ENCODE data around the gene MYH11. TPM values are rescaled to one million over a fixed set of nuclear protein-coding genes. Genes with fewer than 3 reads are reported as not detected.

The MYH11 gene
- total and polyA plus RNA-seq, 2 experiments from 2014 or later, result 1.6 to 5.9 TPM

DNA sequence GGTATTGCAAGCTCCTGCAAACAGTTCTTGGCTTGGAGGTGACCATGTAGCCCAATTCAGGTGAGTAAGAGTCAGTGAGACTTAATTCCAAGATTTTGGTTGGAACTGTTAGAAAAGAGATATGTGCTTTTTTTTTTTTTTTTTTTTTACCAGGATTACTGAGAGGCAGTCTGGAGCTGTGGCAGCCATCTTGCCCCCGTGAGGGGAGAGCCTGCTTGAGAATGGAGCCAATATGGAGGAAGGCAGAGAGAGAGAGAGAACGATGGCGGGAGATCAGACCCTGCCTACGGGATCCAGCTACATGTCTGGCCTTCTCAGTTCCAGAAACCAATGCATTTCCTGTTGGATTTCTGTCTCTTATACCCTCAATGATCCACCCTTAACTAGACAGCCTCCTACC lies 97.8 kb downstream of the MYH11 start:
- H2AFZ ChIP-seq, result no peak overlapping the region
- ATAC-seq, result no peak
- peaks cover 3% of the 10 kb centered on the region; the same call in 1 of the 2 replicates for H3K4me1 ChIP-seq (ENCODE audit: insufficient read depth)
- Mint-ChIP-seq H3K4me1 (peaks cover 9% of the 10 kb centered on the region), H3K27ac (no peak overlapping the region), H3K36me3 (ENCODE audit: low read depth) (no peaks in the 10 kb centered on the region), H3K4me3 (no peak overlapping the region), H3K27me3 (ENCODE audit: insufficient read depth, low read depth, poor library complexity) (peaks cover 2% of the 10 kb centered on the region), H3K9me3 (no peaks in the 10 kb centered on the region; the same call in 2 of the 3 replicates)
- no peak for DNase-seq (ENCODE audit: low spot score)
- H3F3A ChIP-seq (replicated peaks; ENCODE audit: low read depth), result no peaks in the 10 kb centered on the region
- TF ChIP-seq JUNB (IDR thresholded peaks at IDR 0.05; ENCODE audit: unreplicated experiment), result no peak
- no peak for TF ChIP-seq ZNF331 (CRISPR knock-in tag; IDR thresholded peaks at IDR 0.05; ENCODE audit: low read depth)
- TF ChIP-seq, protein P1, sequence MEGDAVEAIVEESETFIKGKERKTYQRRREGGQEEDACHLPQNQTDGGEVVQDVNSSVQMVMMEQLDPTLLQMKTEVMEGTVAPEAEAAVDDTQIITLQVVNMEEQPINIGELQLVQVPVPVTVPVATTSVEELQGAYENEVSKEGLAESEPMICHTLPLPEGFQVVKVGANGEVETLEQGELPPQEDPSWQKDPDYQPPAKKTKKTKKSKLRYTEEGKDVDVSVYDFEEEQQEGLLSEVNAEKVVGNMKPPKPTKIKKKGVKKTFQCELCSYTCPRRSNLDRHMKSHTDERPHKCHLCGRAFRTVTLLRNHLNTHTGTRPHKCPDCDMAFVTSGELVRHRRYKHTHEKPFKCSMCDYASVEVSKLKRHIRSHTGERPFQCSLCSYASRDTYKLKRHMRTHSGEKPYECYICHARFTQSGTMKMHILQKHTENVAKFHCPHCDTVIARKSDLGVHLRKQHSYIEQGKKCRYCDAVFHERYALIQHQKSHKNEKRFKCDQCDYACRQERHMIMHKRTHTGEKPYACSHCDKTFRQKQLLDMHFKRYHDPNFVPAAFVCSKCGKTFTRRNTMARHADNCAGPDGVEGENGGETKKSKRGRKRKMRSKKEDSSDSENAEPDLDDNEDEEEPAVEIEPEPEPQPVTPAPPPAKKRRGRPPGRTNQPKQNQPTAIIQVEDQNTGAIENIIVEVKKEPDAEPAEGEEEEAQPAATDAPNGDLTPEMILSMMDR (conservative IDR thresholded peaks at IDR 0.05; ENCODE audit: low read depth in 2 of 2), result no peak
- no peak for TF ChIP-seq CREB1 (CRISPR knock-in tag; IDR thresholded peaks at IDR 0.05; ENCODE audit: low read depth)
- TF ChIP-seq, protein P2, sequence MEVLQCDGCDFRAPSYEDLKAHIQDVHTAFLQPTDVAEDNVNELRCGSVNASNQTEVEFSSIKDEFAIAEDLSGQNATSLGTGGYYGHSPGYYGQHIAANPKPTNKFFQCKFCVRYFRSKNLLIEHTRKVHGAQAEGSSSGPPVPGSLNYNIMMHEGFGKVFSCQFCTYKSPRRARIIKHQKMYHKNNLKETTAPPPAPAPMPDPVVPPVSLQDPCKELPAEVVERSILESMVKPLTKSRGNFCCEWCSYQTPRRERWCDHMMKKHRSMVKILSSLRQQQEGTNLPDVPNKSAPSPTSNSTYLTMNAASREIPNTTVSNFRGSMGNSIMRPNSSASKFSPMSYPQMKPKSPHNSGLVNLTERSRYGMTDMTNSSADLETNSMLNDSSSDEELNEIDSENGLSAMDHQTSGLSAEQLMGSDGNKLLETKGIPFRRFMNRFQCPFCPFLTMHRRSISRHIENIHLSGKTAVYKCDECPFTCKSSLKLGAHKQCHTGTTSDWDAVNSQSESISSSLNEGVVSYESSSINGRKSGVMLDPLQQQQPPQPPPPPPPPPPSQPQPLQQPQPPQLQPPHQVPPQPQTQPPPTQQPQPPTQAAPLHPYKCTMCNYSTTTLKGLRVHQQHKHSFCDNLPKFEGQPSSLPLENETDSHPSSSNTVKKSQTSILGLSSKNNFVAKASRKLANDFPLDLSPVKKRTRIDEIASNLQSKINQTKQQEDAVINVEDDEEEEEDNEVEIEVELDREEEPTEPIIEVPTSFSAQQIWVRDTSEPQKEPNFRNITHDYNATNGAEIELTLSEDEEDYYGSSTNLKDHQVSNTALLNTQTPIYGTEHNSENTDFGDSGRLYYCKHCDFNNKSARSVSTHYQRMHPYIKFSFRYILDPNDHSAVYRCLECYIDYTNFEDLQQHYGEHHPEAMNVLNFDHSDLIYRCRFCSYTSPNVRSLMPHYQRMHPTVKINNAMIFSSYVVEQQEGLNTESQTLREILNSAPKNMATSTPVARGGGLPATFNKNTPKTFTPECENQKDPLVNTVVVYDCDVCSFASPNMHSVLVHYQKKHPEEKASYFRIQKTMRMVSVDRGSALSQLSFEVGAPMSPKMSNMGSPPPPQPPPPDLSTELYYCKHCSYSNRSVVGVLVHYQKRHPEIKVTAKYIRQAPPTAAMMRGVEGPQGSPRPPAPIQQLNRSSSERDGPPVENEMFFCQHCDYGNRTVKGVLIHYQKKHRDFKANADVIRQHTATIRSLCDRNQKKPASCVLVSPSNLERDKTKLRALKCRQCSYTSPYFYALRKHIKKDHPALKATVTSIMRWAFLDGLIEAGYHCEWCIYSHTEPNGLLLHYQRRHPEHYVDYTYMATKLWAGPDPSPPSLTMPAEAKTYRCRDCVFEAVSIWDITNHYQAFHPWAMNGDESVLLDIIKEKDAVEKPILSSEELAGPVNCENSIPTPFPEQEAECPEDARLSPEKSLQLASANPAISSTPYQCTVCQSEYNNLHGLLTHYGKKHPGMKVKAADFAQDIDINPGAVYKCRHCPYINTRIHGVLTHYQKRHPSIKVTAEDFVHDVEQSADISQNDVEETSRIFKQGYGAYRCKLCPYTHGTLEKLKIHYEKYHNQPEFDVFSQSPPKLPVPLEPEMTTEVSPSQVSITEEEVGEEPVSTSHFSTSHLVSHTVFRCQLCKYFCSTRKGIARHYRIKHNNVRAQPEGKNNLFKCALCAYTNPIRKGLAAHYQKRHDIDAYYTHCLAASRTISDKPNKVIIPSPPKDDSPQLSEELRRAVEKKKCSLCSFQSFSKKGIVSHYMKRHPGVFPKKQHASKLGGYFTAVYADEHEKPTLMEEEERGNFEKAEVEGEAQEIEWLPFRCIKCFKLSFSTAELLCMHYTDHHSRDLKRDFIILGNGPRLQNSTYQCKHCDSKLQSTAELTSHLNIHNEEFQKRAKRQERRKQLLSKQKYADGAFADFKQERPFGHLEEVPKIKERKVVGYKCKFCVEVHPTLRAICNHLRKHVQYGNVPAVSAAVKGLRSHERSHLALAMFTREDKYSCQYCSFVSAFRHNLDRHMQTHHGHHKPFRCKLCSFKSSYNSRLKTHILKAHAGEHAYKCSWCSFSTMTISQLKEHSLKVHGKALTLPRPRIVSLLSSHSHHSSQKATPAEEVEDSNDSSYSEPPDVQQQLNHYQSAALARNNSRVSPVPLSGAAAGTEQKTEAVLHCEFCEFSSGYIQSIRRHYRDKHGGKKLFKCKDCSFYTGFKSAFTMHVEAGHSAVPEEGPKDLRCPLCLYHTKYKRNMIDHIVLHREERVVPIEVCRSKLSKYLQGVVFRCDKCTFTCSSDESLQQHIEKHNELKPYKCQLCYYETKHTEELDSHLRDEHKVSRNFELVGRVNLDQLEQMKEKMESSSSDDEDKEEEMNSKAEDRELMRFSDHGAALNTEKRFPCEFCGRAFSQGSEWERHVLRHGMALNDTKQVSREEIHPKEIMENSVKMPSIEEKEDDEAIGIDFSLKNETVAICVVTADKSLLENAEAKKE (CRISPR knock-in tag; IDR thresholded peaks at IDR 0.05), result no peak
- TF ChIP-seq EZH2 (IDR thresholded peaks at IDR 0.05; ENCODE audit: low read depth, unreplicated experiment), result no peak
- TF ChIP-seq POLR2AphosphoS5 (IDR thresholded peaks at IDR 0.05; ENCODE audit: low read depth), result no peak
- TF ChIP-seq, protein P3, sequence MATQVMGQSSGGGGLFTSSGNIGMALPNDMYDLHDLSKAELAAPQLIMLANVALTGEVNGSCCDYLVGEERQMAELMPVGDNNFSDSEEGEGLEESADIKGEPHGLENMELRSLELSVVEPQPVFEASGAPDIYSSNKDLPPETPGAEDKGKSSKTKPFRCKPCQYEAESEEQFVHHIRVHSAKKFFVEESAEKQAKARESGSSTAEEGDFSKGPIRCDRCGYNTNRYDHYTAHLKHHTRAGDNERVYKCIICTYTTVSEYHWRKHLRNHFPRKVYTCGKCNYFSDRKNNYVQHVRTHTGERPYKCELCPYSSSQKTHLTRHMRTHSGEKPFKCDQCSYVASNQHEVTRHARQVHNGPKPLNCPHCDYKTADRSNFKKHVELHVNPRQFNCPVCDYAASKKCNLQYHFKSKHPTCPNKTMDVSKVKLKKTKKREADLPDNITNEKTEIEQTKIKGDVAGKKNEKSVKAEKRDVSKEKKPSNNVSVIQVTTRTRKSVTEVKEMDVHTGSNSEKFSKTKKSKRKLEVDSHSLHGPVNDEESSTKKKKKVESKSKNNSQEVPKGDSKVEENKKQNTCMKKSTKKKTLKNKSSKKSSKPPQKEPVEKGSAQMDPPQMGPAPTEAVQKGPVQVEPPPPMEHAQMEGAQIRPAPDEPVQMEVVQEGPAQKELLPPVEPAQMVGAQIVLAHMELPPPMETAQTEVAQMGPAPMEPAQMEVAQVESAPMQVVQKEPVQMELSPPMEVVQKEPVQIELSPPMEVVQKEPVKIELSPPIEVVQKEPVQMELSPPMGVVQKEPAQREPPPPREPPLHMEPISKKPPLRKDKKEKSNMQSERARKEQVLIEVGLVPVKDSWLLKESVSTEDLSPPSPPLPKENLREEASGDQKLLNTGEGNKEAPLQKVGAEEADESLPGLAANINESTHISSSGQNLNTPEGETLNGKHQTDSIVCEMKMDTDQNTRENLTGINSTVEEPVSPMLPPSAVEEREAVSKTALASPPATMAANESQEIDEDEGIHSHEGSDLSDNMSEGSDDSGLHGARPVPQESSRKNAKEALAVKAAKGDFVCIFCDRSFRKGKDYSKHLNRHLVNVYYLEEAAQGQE (IDR thresholded peaks at IDR 0.05; ENCODE audit: unreplicated experiment), result no peak
- no peak for TF ChIP-seq STAT1 (IDR thresholded peaks at IDR 0.05; ENCODE audit: unreplicated experiment)
- TF ChIP-seq, protein P4, sequence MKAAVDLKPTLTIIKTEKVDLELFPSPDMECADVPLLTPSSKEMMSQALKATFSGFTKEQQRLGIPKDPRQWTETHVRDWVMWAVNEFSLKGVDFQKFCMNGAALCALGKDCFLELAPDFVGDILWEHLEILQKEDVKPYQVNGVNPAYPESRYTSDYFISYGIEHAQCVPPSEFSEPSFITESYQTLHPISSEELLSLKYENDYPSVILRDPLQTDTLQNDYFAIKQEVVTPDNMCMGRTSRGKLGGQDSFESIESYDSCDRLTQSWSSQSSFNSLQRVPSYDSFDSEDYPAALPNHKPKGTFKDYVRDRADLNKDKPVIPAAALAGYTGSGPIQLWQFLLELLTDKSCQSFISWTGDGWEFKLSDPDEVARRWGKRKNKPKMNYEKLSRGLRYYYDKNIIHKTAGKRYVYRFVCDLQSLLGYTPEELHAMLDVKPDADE (IDR thresholded peaks at IDR 0.05), result no peak
- TF ChIP-seq NANOG (IDR thresholded peaks at IDR 0.05; ENCODE audit: borderline replicate concordance), result no peak
- TF ChIP-seq ZNF114 (CRISPR knock-in tag; IDR thresholded peaks at IDR 0.05), result no peak
- TF ChIP-seq EZH2phosphoT487 (IDR thresholded peaks at IDR 0.05; ENCODE audit: unreplicated experiment), result no peak
- H3K27ac ChIP-seq (ENCODE audit: low read depth), result no peak overlapping the region
- H3K36me3 ChIP-seq (ENCODE audit: insufficient read depth), result no peaks in the 10 kb centered on the region; the same call in 1 of the 2 replicates
- no peaks in the 10 kb centered on the region for H3K79me2 ChIP-seq (replicated peaks; ENCODE audit: insufficient read depth)
- H4K20me1 ChIP-seq (replicated peaks; ENCODE audit: insufficient read depth), result no peaks in the 10 kb centered on the region; the same call in 1 of the 2 replicates
- H3K9me2 ChIP-seq (ENCODE audit: insufficient read depth), result no peaks in the 10 kb centered on the region
- H3K4me3 ChIP-seq, result no peak overlapping the region
- H3K27me3 ChIP-seq (ENCODE audit: insufficient read depth), result no peaks in the 10 kb centered on the region
- H3K4me2 ChIP-seq, result no peak overlapping the region
